HL-60 (cell line): ENCODE data around the gene KCNQ5.

Source experiments
- DNase-seq, 2 experiments: peaks; one replicate each; pipeline ENCODE4 v3.0.0-alpha.2; 2010 to 2020; ENCODE audit warnings: low read depth in 1 of 2, low spot score in 1 of 2
- H3K27ac ChIP-seq: fragments of 250-450 bp; sonication (Bioruptor Pico); replicated peaks from 2 replicates; pipeline ENCODE4 v1.5.1; 2020; ENCODE audit warnings: mild to moderate bottlenecking, moderate library complexity
- H3K27me3 ChIP-seq: fragments of 250-450 bp; sonication (Bioruptor Pico); 2 replicates; pipeline ENCODE4 v1.5.1; 2021; ENCODE audit warnings: mild to moderate bottlenecking, moderate library complexity; ENCODE audit not compliant: insufficient read depth, poor library complexity, severe bottlenecking
- H3K4me3 ChIP-seq: replicated peaks from 2 replicates; pipeline ENCODE4 v1.5.1; 2011; ENCODE audit warnings: mild to moderate bottlenecking, control low read depth, low read length; ENCODE audit not compliant: insufficient read depth
- GABPA ChIP-seq: IDR thresholded peaks from 2 replicates; pipeline ENCODE4 v1.6.1; 2012; ENCODE audit warnings: low read depth
- POLR2AphosphoS5 ChIP-seq: IDR thresholded peaks from 2 replicates; pipeline ENCODE4 v1.6.1; 2012; ENCODE audit warnings: low read depth
- SPI1 ChIP-seq: IDR thresholded peaks from 2 replicates; pipeline ENCODE4 v1.6.1; 2012; ENCODE audit warnings: low read depth, mild to moderate bottlenecking, borderline replicate concordance
- TF ChIP-seq, protein P1 (sequence below): IDR thresholded peaks from 2 replicates; pipeline ENCODE4 v1.6.1; 2012; ENCODE audit warnings: low read depth; ENCODE audit not compliant: insufficient replicate concordance
- TF ChIP-seq, protein P2 (sequence below): IDR thresholded peaks from one replicate; pipeline ENCODE4 v1.5.1; 2011; ENCODE audit warnings: low read length, control low read depth, inconsistent platforms; ENCODE audit not compliant: insufficient read depth

KCNQ5 gene

DNA sequence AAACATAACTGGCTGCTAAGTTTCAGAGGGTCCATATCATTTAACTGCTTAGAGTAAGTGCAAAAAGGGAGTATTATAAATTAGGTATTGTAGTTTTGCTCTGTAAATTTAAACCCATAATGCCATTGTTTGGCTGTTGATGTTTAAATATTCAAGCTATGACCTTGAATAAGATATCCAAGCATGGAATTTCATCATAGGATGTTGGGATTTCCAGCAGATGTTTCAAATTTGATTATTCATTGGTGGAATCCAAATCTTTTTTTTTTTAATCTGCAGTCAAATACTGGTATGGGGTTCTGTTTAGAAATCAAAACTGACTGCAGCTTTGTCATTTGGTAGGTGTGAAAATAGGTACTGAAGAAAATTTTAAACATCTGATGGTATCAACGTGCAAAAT, 442.4 kb downstream of the KCNQ5 start:
- no peak for TF ChIP-seq GABPA
- TF ChIP-seq, protein P1, sequence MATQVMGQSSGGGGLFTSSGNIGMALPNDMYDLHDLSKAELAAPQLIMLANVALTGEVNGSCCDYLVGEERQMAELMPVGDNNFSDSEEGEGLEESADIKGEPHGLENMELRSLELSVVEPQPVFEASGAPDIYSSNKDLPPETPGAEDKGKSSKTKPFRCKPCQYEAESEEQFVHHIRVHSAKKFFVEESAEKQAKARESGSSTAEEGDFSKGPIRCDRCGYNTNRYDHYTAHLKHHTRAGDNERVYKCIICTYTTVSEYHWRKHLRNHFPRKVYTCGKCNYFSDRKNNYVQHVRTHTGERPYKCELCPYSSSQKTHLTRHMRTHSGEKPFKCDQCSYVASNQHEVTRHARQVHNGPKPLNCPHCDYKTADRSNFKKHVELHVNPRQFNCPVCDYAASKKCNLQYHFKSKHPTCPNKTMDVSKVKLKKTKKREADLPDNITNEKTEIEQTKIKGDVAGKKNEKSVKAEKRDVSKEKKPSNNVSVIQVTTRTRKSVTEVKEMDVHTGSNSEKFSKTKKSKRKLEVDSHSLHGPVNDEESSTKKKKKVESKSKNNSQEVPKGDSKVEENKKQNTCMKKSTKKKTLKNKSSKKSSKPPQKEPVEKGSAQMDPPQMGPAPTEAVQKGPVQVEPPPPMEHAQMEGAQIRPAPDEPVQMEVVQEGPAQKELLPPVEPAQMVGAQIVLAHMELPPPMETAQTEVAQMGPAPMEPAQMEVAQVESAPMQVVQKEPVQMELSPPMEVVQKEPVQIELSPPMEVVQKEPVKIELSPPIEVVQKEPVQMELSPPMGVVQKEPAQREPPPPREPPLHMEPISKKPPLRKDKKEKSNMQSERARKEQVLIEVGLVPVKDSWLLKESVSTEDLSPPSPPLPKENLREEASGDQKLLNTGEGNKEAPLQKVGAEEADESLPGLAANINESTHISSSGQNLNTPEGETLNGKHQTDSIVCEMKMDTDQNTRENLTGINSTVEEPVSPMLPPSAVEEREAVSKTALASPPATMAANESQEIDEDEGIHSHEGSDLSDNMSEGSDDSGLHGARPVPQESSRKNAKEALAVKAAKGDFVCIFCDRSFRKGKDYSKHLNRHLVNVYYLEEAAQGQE: no peak
- TF ChIP-seq, protein P2, sequence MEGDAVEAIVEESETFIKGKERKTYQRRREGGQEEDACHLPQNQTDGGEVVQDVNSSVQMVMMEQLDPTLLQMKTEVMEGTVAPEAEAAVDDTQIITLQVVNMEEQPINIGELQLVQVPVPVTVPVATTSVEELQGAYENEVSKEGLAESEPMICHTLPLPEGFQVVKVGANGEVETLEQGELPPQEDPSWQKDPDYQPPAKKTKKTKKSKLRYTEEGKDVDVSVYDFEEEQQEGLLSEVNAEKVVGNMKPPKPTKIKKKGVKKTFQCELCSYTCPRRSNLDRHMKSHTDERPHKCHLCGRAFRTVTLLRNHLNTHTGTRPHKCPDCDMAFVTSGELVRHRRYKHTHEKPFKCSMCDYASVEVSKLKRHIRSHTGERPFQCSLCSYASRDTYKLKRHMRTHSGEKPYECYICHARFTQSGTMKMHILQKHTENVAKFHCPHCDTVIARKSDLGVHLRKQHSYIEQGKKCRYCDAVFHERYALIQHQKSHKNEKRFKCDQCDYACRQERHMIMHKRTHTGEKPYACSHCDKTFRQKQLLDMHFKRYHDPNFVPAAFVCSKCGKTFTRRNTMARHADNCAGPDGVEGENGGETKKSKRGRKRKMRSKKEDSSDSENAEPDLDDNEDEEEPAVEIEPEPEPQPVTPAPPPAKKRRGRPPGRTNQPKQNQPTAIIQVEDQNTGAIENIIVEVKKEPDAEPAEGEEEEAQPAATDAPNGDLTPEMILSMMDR: no peak
- TF ChIP-seq POLR2AphosphoS5: no peak
- no peak for TF ChIP-seq SPI1
- Histone ChIP-seq H3K27me3 (no peaks in the 10 kb centered on the region), H3K27ac (no peak overlapping the region), H3K4me3 (no peak overlapping the region)
- DNase-seq: no peak

DNA sequence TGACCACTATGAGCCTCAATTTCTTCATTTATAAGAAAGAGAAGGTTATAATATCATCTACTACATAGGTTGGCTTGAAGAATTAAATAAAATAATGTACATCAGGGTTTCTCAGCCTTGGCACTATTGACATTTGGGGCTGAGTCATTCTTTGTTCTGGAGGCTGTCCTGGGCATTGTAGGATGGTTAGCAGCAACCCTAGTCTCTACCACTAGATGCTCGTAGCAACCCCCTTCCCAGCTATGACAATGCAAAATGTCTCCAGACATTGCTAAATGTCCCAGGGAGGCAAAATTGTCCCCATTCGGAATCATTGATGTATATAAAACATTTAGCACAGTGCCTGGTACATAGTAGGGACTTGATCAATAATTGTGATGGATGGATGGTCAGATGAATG, 451.4 kb downstream of the KCNQ5 start:
- Histone ChIP-seq H3K27ac (no peak overlapping the region), H3K4me3 (no peak overlapping the region), H3K27me3 (no peaks in the 10 kb centered on the region)
- TF ChIP-seq GABPA: no peak
- TF ChIP-seq, protein P1: no peak
- no peak for TF ChIP-seq SPI1
- TF ChIP-seq, protein P2: no peak
- TF ChIP-seq POLR2AphosphoS5: no peak
- no peak for DNase-seq

DNA sequence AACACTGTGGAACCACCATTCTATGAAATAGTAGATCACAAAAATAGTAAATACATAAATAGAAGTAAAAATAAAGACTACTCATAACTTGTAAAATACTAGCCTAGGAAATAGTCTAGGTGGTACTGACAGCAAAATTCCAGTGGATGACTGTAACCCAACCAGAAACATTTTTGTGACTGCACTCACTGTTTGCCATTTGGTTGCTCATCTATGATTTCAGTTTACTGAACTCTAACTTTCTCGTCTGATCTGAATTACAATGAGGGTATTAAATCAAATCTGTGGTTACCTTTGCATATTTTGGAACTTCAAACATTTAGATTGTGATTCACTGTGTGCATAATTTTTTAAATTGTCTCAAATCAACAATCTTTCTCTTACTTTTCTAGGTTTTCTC, 452.3 kb downstream of the KCNQ5 start:
- H3K27ac ChIP-seq: no peak overlapping the region
- DNase-seq: no peak
- no peaks in the 10 kb centered on the region for H3K27me3 ChIP-seq
- TF ChIP-seq, protein P2: no peak
- TF ChIP-seq SPI1 (no peak), GABPA (no peak), POLR2AphosphoS5 (no peak)
- TF ChIP-seq, protein P1: no peak
- H3K4me3 ChIP-seq: no peak overlapping the region
